ENCODE measurements around the gene PHYHD1.

PHYHD1 gene

DNA sequence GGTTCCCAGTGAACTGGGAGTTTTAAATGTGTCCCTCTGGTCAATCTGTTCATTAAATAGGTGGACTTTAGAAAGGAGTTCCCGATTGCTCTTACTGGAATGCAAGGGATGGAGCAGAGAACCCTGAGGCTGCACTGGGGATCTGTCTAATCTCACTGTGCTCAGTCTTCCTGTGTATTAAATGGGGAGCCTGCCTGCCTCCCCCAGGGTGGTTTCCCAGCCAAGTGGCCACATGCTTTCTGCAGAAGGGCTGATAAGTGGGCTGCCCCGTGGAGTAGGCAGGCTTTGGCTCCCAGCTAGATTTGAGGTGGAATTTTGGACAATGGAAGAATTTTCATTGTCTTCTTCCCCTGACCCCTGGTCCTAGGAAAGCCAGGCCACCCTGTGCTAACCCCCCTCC is 14.0 kb upstream of the PHYHD1 start:
- TF ChIP-seq, protein P1, sequence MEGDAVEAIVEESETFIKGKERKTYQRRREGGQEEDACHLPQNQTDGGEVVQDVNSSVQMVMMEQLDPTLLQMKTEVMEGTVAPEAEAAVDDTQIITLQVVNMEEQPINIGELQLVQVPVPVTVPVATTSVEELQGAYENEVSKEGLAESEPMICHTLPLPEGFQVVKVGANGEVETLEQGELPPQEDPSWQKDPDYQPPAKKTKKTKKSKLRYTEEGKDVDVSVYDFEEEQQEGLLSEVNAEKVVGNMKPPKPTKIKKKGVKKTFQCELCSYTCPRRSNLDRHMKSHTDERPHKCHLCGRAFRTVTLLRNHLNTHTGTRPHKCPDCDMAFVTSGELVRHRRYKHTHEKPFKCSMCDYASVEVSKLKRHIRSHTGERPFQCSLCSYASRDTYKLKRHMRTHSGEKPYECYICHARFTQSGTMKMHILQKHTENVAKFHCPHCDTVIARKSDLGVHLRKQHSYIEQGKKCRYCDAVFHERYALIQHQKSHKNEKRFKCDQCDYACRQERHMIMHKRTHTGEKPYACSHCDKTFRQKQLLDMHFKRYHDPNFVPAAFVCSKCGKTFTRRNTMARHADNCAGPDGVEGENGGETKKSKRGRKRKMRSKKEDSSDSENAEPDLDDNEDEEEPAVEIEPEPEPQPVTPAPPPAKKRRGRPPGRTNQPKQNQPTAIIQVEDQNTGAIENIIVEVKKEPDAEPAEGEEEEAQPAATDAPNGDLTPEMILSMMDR (IDR thresholded peaks at IDR 0.05; ENCODE audit: low read depth, low read length), result no peak
- H3K4me3 ChIP-seq (replicated peaks in 1 of 2; ENCODE audit: low read depth in 2 of 2, low read length in 2 of 2), result no peak overlapping the region
- peak in 1 of 2 donors; percentile 29 for DNase-seq (ENCODE audit: low read depth in 2 of 2)

DNA sequence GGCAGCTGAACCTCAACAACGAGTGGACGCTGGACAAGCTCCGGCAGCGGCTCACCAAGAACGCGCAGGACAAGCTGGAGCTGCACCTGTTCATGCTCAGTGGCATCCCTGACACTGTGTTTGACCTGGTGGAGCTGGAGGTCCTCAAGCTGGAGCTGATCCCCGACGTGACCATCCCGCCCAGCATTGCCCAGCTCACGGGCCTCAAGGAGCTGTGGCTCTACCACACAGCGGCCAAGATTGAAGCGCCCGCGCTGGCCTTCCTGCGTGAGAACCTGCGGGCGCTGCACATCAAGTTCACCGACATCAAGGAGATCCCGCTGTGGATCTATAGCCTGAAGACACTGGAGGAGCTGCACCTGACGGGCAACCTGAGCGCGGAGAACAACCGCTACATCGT is 12.4 kb upstream of the PHYHD1 start:
- DNase-seq (ENCODE audit: low read depth in 2 of 2), result no peak
- no peak overlapping the region for H3K4me3 ChIP-seq (replicated peaks in 1 of 2; ENCODE audit: low read depth in 2 of 2, low read length in 2 of 2)
- TF ChIP-seq, protein P1 (IDR thresholded peaks at IDR 0.05; ENCODE audit: low read depth, low read length), result no peak

DNA sequence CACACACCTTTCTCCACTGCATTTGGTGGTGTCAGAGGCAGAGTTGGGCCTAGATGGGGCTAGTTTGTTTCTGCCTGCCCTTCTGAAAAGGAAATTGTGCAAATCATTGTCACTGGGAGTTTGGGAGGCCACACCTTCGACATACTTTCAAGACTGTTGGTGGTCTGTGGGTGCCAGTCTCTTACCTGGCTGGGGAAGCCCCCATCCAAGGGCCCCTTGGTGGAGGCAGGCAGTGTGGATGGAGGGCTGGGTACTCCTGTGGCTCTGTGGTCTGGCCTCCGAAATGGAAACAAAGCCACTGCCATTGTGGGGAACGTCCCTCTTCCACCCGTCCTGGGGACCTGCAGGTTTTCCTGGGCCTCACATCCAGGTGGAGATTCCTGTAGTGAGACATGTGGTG is 10.9 kb upstream of the PHYHD1 start:
- H3K4me3 ChIP-seq (replicated peaks in 1 of 2; ENCODE audit: low read depth in 2 of 2, low read length in 2 of 2), result no peak overlapping the region
- TF ChIP-seq, protein P1 (IDR thresholded peaks at IDR 0.05; ENCODE audit: low read depth, low read length), result no peak
- DNase-seq (ENCODE audit: low read depth in 2 of 2), result no peak

DNA sequence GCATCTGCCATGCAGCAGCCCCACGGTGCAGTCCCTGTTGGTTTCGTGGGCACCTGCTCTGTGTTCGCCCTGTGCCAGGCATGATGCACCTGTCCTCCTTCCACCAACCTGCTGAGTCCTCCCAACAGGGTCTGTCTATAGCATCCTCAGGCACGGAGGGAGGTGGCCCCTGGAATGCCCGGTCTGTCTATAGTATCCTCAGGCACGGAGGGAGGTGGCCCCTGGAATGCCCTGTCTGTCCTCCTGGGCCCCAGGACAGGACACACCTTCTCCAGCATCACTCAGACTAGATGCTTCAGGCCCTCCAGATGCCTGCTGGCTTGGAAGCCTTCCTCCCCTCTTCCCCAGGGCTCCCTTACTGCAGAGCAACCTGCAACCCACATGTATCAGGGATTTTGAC is 9.9 kb upstream of the PHYHD1 start:
- DNase-seq (ENCODE audit: low read depth in 2 of 2), result no peak
- H3K4me3 ChIP-seq (replicated peaks in 1 of 2; ENCODE audit: low read depth in 2 of 2, low read length in 2 of 2), result no peak overlapping the region
- TF ChIP-seq, protein P1 (IDR thresholded peaks at IDR 0.05; ENCODE audit: low read depth, low read length), result no peak

DNA sequence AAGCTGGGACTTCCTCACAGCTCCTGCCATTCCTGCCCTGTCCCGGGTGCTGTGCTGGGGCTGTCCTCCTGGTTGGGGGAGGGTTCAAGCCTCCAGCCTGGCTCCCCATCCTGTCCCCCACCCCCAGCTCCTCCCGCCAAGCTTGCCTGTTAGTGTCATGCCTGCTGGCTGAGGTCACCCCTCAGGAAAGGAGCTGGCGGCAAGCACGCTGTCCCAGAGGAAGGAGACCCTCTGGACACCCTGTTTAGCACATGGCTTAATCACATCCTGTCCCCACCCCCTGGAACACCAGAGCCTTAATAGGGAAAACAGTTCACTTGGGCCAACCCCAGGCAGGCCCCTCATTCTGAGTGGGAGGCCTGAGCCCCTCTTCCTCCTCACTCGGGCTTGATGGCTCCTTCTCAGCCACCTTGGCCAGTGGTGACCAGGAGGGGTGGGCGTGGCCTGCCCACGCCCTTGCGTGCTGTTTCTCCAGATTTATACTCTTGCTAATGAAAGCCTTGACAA is 9.2 kb upstream of the PHYHD1 start:
- DNase-seq (ENCODE audit: low read depth in 2 of 2), result peak; percentile 49 to 77

DNA sequence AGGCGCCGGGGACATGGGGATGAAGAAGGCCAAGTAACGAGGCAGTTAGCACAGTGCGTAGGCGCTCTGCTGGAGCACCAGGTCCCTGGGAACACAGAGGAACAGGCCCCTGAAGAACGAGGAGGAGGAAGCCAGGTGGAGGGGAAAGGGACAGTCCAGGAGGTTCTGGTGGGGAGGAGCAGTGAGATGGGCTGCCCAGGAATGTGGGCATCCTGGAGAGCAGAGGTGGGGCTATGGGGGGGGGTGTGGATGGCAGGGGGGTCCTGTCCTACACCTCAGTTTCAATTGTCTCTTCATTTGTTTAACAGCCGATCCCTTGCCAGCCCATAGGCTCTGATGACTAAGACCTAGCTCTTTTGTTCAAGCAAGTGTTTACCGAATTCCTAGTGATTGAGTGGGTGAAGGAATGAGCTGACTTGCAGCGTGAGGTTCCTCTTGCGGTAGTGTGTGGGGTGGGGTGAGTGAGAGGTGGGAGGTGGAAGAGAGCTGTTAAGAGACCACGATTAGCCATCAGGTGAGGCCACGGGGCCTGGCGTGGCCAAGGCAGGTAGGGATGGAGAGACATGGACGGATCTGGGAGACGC is 8.4 kb upstream of the PHYHD1 start:
- no peak overlapping the region for H3K4me3 ChIP-seq (replicated peaks in 1 of 2; ENCODE audit: low read depth in 2 of 2, low read length in 2 of 2)
- peak; percentile 70 to 93 for DNase-seq (ENCODE audit: low read depth in 2 of 2)
- TF ChIP-seq, protein P1 (IDR thresholded peaks at IDR 0.05; ENCODE audit: low read depth, low read length), result no peak

More for the DNA sequence above, 9.2 kb upstream of the PHYHD1 start:
- TF ChIP-seq, protein P1 (IDR thresholded peaks at IDR 0.05; ENCODE audit: low read depth, low read length), result no peak
- H3K4me3 ChIP-seq (replicated peaks in 1 of 2; ENCODE audit: low read depth in 2 of 2, low read length in 2 of 2), result no peak overlapping the region
